ENCODE measurements around the gene PDE1A.

PDE1A gene

GRCh38 chr2:182267971-182268370 is 158.9 kb downstream of the PDE1A start:
- TF ChIP-seq, protein P1, sequence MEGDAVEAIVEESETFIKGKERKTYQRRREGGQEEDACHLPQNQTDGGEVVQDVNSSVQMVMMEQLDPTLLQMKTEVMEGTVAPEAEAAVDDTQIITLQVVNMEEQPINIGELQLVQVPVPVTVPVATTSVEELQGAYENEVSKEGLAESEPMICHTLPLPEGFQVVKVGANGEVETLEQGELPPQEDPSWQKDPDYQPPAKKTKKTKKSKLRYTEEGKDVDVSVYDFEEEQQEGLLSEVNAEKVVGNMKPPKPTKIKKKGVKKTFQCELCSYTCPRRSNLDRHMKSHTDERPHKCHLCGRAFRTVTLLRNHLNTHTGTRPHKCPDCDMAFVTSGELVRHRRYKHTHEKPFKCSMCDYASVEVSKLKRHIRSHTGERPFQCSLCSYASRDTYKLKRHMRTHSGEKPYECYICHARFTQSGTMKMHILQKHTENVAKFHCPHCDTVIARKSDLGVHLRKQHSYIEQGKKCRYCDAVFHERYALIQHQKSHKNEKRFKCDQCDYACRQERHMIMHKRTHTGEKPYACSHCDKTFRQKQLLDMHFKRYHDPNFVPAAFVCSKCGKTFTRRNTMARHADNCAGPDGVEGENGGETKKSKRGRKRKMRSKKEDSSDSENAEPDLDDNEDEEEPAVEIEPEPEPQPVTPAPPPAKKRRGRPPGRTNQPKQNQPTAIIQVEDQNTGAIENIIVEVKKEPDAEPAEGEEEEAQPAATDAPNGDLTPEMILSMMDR (IDR thresholded peaks at IDR 0.05; ENCODE audit: poor library complexity, severe bottlenecking), result no peak
- DNase-seq (ENCODE audit: low spot score) (no peak), ATAC-seq (ENCODE audit: low read depth) (no peak)
- Histone ChIP-seq H3K4me1 (ENCODE audit: insufficient read depth, poor library complexity, severe bottlenecking) (no peaks in the 10 kb centered on the region), H3K36me3 (ENCODE audit: low read depth) (no peaks in the 10 kb centered on the region), H3K27me3 (ENCODE audit: insufficient read depth, poor library complexity, severe bottlenecking) (no peaks in the 10 kb centered on the region), H3K27ac (ENCODE audit: poor library complexity, severe bottlenecking) (no peak overlapping the region), H3K9me3 (ENCODE audit: severe bottlenecking) (no peaks in the 10 kb centered on the region), H3K4me3 (ENCODE audit: severe bottlenecking) (no peak overlapping the region)

GRCh38 chr2:182266909-182267308 is 159.9 kb downstream of the PDE1A start:
- no peak overlapping the region for H3K4me3 ChIP-seq (ENCODE audit: severe bottlenecking)
- DNase-seq (ENCODE audit: low spot score) (no peak), ATAC-seq (ENCODE audit: low read depth) (no peak)
- TF ChIP-seq, protein P1 (IDR thresholded peaks at IDR 0.05; ENCODE audit: poor library complexity, severe bottlenecking), result no peak
- no peaks in the 10 kb centered on the region for H3K4me1 ChIP-seq (ENCODE audit: insufficient read depth, poor library complexity, severe bottlenecking)
- no peak overlapping the region for H3K27ac ChIP-seq (ENCODE audit: poor library complexity, severe bottlenecking)
- H3K27me3 ChIP-seq (ENCODE audit: insufficient read depth, poor library complexity, severe bottlenecking), result no peaks in the 10 kb centered on the region
- H3K9me3 ChIP-seq (ENCODE audit: severe bottlenecking), result no peaks in the 10 kb centered on the region
- H3K36me3 ChIP-seq (ENCODE audit: low read depth), result no peaks in the 10 kb centered on the region

GRCh38 chr2:182265718-182266117 is 161.1 kb downstream of the PDE1A start:
- H3K27ac ChIP-seq (ENCODE audit: poor library complexity, severe bottlenecking), result no peak overlapping the region
- no peaks in the 10 kb centered on the region for H3K4me1 ChIP-seq (ENCODE audit: insufficient read depth, poor library complexity, severe bottlenecking)
- DNase-seq (ENCODE audit: low spot score), result no peak
- TF ChIP-seq, protein P1 (IDR thresholded peaks at IDR 0.05; ENCODE audit: poor library complexity, severe bottlenecking), result no peak
- no peaks in the 10 kb centered on the region for H3K27me3 ChIP-seq (ENCODE audit: insufficient read depth, poor library complexity, severe bottlenecking)
- no peak overlapping the region for H3K4me3 ChIP-seq (ENCODE audit: severe bottlenecking)
- no peak for ATAC-seq (ENCODE audit: low read depth)
- H3K9me3 ChIP-seq (ENCODE audit: severe bottlenecking), result no peaks in the 10 kb centered on the region
- no peaks in the 10 kb centered on the region for H3K36me3 ChIP-seq (ENCODE audit: low read depth)

DNA sequence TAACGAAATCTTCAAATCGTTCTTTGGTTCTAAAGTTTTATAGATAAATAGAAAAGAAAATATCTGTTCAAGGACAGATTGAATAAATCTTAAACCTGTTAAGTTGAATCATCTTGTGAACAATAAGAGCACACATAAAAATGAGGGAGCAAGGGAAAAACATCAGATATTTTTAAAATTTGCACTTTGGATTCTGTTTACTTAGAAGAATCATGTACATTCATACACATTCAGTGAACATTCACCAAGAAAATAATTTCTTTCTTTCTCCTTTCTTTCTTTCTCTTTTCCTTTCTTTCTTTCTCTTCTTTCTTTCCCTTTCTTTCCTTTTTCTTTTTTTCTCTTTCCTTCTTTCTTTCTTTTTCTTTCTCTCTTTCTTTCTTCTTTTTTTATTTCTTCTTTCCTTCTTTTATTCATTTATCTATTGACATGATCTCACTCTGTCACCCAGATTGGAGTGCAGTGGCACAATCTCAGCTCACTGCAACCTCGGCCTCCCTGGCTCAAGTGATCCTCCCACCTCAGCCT is 164.9 kb downstream of the PDE1A start:
- TF ChIP-seq, protein P1 (IDR thresholded peaks at IDR 0.05; ENCODE audit: poor library complexity, severe bottlenecking), result no peak
- H3K36me3 ChIP-seq (ENCODE audit: low read depth), result no peaks in the 10 kb centered on the region
- no peaks in the 10 kb centered on the region for H3K9me3 ChIP-seq (ENCODE audit: severe bottlenecking)
- no peaks in the 10 kb centered on the region for H3K27me3 ChIP-seq (ENCODE audit: insufficient read depth, poor library complexity, severe bottlenecking)
- no peak for ATAC-seq (ENCODE audit: low read depth)
- H3K4me1 ChIP-seq (ENCODE audit: insufficient read depth, poor library complexity, severe bottlenecking), result no peaks in the 10 kb centered on the region
- no peak overlapping the region for H3K4me3 ChIP-seq (ENCODE audit: severe bottlenecking)
- DNase-seq (ENCODE audit: low spot score), result no peak
- no peak overlapping the region for H3K27ac ChIP-seq (ENCODE audit: poor library complexity, severe bottlenecking)

DNA sequence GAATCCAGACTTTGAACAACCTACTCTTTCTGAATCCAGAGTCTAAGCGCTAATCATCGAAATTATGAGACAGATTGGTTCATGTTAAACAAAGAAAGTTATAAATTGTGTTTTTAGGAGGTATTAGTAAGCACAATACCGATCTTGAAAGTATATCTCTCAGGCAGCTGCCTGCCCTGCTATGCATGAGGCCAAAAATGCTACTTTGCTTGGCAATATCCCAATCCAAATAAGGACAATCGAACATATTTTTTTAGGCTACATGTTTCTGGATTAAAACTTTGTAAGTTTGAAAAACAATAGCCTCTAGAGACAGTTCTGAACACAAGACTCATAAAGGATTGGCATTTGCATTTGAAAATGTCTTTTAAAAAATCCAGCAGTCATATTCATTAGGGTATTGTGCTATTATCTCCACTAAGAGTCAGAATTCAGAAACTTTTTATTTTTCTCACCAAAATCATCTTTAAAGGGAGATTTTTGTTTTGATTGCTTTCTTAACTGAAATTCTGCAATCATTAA is 167.1 kb downstream of the PDE1A start:
- TF ChIP-seq, protein P1 (IDR thresholded peaks at IDR 0.05; ENCODE audit: poor library complexity, severe bottlenecking), result no peak
- Histone ChIP-seq H3K36me3 (ENCODE audit: low read depth) (no peaks in the 10 kb centered on the region), H3K4me3 (ENCODE audit: severe bottlenecking) (no peak overlapping the region), H3K9me3 (ENCODE audit: severe bottlenecking) (no peaks in the 10 kb centered on the region), H3K4me1 (ENCODE audit: insufficient read depth, poor library complexity, severe bottlenecking) (no peaks in the 10 kb centered on the region), H3K27me3 (ENCODE audit: insufficient read depth, poor library complexity, severe bottlenecking) (no peaks in the 10 kb centered on the region), H3K27ac (ENCODE audit: poor library complexity, severe bottlenecking) (no peak overlapping the region)
- no peak for DNase-seq (ENCODE audit: low spot score)
- no peak for ATAC-seq (ENCODE audit: low read depth)
